ENCODE results near the gene ATP8B1.

Gene ATP8B1

GRCh38 chr18:57776767-57777166 is 26.3 kb downstream of the ATP8B1 start:
- TF ChIP-seq MAX (IDR thresholded peaks at IDR 0.05) (no peak), EGR1 (IDR thresholded peaks at IDR 0.05) (no peak), NFIC (IDR thresholded peaks at IDR 0.05) (no peak), FOXM1 (IDR thresholded peaks at IDR 0.05; ENCODE audit: borderline replicate concordance, low read depth) (no peak), CREB1 (IDR thresholded peaks at IDR 0.05; ENCODE audit: low read depth) (no peak), REST (IDR thresholded peaks at IDR 0.05; ENCODE audit: low read depth) (no peak), RAD21 (IDR thresholded peaks at IDR 0.05; ENCODE audit: low read depth) (no peak), CEBPB (IDR thresholded peaks at IDR 0.05) (no peak), ZBTB7A (IDR thresholded peaks at IDR 0.05; ENCODE audit: low read depth) (no peak), EP300 (IDR thresholded peaks at IDR 0.05; ENCODE audit: borderline replicate concordance) (no peak), USF1 (IDR thresholded peaks at IDR 0.05) (no peak), TEAD4 (IDR thresholded peaks at IDR 0.05) (no peak), TCF12 (IDR thresholded peaks at IDR 0.05; ENCODE audit: low read depth) (no peak), YY1 (IDR thresholded peaks at IDR 0.05; ENCODE audit: low read depth) (no peak), TAF1 (IDR thresholded peaks at IDR 0.05; ENCODE audit: low read depth) (no peak)

- TF ChIP-seq YY1 (IDR thresholded peaks at IDR 0.05; ENCODE audit: low read depth) (no peak), MAX (IDR thresholded peaks at IDR 0.05) (no peak), TAF1 (IDR thresholded peaks at IDR 0.05; ENCODE audit: low read depth) (no peak), TCF12 (IDR thresholded peaks at IDR 0.05; ENCODE audit: low read depth) (no peak), NFIC (IDR thresholded peaks at IDR 0.05) (no peak), EP300 (IDR thresholded peaks at IDR 0.05; ENCODE audit: borderline replicate concordance) (no peak), CREB1 (IDR thresholded peaks at IDR 0.05; ENCODE audit: low read depth) (no peak), CEBPB (IDR thresholded peaks at IDR 0.05) (no peak), USF1 (IDR thresholded peaks at IDR 0.05) (no peak), TEAD4 (IDR thresholded peaks at IDR 0.05) (no peak), ZBTB7A (IDR thresholded peaks at IDR 0.05; ENCODE audit: low read depth) (no peak), FOXM1 (IDR thresholded peaks at IDR 0.05; ENCODE audit: borderline replicate concordance, low read depth) (no peak), RAD21 (IDR thresholded peaks at IDR 0.05; ENCODE audit: low read depth) (no peak), REST (IDR thresholded peaks at IDR 0.05; ENCODE audit: low read depth) (no peak), EGR1 (IDR thresholded peaks at IDR 0.05) (no peak)
Observed at GRCh38 chr18:57776354-57776753, 26.8 kb downstream of the ATP8B1 start.

- no peak for TF ChIP-seq RAD21 (IDR thresholded peaks at IDR 0.05; ENCODE audit: low read depth)
- TF ChIP-seq TCF12 (IDR thresholded peaks at IDR 0.05; ENCODE audit: low read depth): no peak
- no peak for TF ChIP-seq REST (IDR thresholded peaks at IDR 0.05; ENCODE audit: low read depth)
- no peak for TF ChIP-seq CREB1 (IDR thresholded peaks at IDR 0.05; ENCODE audit: low read depth)
- no peak for TF ChIP-seq CEBPB (IDR thresholded peaks at IDR 0.05)
- TF ChIP-seq EP300 (IDR thresholded peaks at IDR 0.05; ENCODE audit: borderline replicate concordance): no peak
- TF ChIP-seq ZBTB7A (IDR thresholded peaks at IDR 0.05; ENCODE audit: low read depth): no peak
- no peak for TF ChIP-seq TAF1 (IDR thresholded peaks at IDR 0.05; ENCODE audit: low read depth)
- TF ChIP-seq EGR1 (IDR thresholded peaks at IDR 0.05): no peak
- no peak for TF ChIP-seq USF1 (IDR thresholded peaks at IDR 0.05)
- no peak; the same call in 1 of the 2 replicates for TF ChIP-seq NFIC (IDR thresholded peaks at IDR 0.05)
- TF ChIP-seq TEAD4 (IDR thresholded peaks at IDR 0.05): no peak
- no peak for TF ChIP-seq FOXM1 (IDR thresholded peaks at IDR 0.05; ENCODE audit: borderline replicate concordance, low read depth)
- no peak for TF ChIP-seq MAX (IDR thresholded peaks at IDR 0.05)
- TF ChIP-seq YY1 (IDR thresholded peaks at IDR 0.05; ENCODE audit: low read depth): no peak
Observed at GRCh38 chr18:57775937-57776336, 27.2 kb downstream of the ATP8B1 start.

Measured in Ishikawa (cell line).